GM19397 (cell line): ENCODE results near the gene PTPN5.

Experiments
- ATAC-seq: cut with Tn5 transposase; IDR thresholded peaks from one replicate; pipeline ENCODE4 v1.9.1; 2021; ENCODE audit warnings: mild to moderate bottlenecking, moderate library complexity; ENCODE audit not compliant: unreplicated experiment

Gene PTPN5

GRCh38 chr11:18773681-18774080, 17.9 kb downstream of the PTPN5 start:
- ATAC-seq: no peak

- ATAC-seq: no peak
Observed at GRCh38 chr11:18773104-18773503, 18.5 kb downstream of the PTPN5 start.

- ATAC-seq: no peak
Observed at GRCh38 chr11:18772211-18772610, 19.4 kb downstream of the PTPN5 start.

GRCh38 chr11:18771266-18772035, 20.1 kb downstream of the PTPN5 start:
- no peak for ATAC-seq

GRCh38 chr11:18770479-18771125, 21.0 kb downstream of the PTPN5 start:
- ATAC-seq: no peak

- ATAC-seq: peak; percentile 70
Observed at GRCh38 chr11:18769802-18770456, 21.7 kb downstream of the PTPN5 start.

- no peak for ATAC-seq
Observed at GRCh38 chr11:18768978-18769377, 22.6 kb downstream of the PTPN5 start.

GRCh38 chr11:18768472-18768901, 23.1 kb downstream of the PTPN5 start:
- ATAC-seq: peak; percentile 70

- ATAC-seq: no peak
Observed at GRCh38 chr11:18766015-18766414, 25.6 kb downstream of the PTPN5 start.

GRCh38 chr11:18765554-18765953, 26.0 kb downstream of the PTPN5 start:
- ATAC-seq: no peak

- no peak for ATAC-seq
Observed at GRCh38 chr11:18761741-18762140, 29.9 kb downstream of the PTPN5 start.

GRCh38 chr11:18761144-18761543, 30.5 kb downstream of the PTPN5 start:
- no peak for ATAC-seq

GRCh38 chr11:18757811-18758210, 33.8 kb downstream of the PTPN5 start:
- ATAC-seq: no peak

GRCh38 chr11:18756889-18757288, 34.7 kb downstream of the PTPN5 start:
- ATAC-seq: no peak

GRCh38 chr11:18754308-18754707, 37.3 kb downstream of the PTPN5 start:
- no peak for ATAC-seq

- no peak for ATAC-seq
Observed at GRCh38 chr11:18752502-18752901, 39.1 kb downstream of the PTPN5 start.

- no peak for ATAC-seq
Observed at GRCh38 chr11:18750944-18751343, 40.7 kb downstream of the PTPN5 start.

GRCh38 chr11:18749681-18750319, 41.8 kb downstream of the PTPN5 start:
- no peak for ATAC-seq

GRCh38 chr11:18748766-18749365, 42.7 kb downstream of the PTPN5 start:
- ATAC-seq: no peak

GRCh38 chr11:18745251-18745650, 46.3 kb downstream of the PTPN5 start:
- ATAC-seq: no peak

GRCh38 chr11:18743900-18744514, 47.6 kb downstream of the PTPN5 start:
- ATAC-seq: no peak
